T-helper 2 cell treated with Interferon-gamma antibody and Interleukin-4, amounts not matched to agents 100 ng/mL and 5 ng/mL, for 36 hours (primary cell): ENCODE measurements around the gene DACH2. TPM values are rescaled to one million over a fixed set of nuclear protein-coding genes. Genes with fewer than 3 reads are reported as not detected.

Source experiments
- intact Hi-C: fragments of 100-400 bp; cut with micrococcal nuclease; formaldehyde crosslinking; loops from one replicate; pipeline ENCODE4 v1.15.1; 2023
- total RNA-seq: library from RNA; stranded (reverse); gene quantifications from 2 replicates; pipeline ENCODE4 v1.2.3, GENCODE V29; 2022

DACH2 gene
- total RNA-seq, 1 donor from 2014 or later = not detected

GRCh38 chrX:86747091-86747490 lies 598.8 kb downstream of the DACH2 start:
- intact Hi-C loops = no loop called here

GRCh38 chrX:86805241-86805640 lies 657.0 kb downstream of the DACH2 start:
- intact Hi-C loops = no loop called here

- intact Hi-C loops = no loop called here
Observed at GRCh38 chrX:86806786-86807185, 658.5 kb downstream of the DACH2 start.

- intact Hi-C loops = no loop called here
Observed at GRCh38 chrX:86809651-86810050, 661.4 kb downstream of the DACH2 start.

- intact Hi-C loops = no loop called here
Observed at GRCh38 chrX:86829786-86830185, 681.5 kb downstream of the DACH2 start.

GRCh38 chrX:86830685-86831084 lies 682.4 kb downstream of the DACH2 start:
- intact Hi-C loops = no loop called here

GRCh38 chrX:86845101-86845500 lies 696.9 kb downstream of the DACH2 start:
- intact Hi-C loops = no loop called here

Other genes starting within 250 kb of the DACH2 start
- 16.0 and 16.2 TPM in 2 replicates for gene CHM, start 100.9 kb upstream of the DACH2 start, total RNA-seq